Aorta (tissue), 5 donors: ENCODE results near the gene CAPN7. TPM values are rescaled to one million over a fixed set of nuclear protein-coding genes. Genes with fewer than 3 reads are reported as not detected.

Experiments
- ATAC-seq: fragments of 200-7000 bp; cut with Tn5 transposase; one replicate; pipeline ENCODE4 v1.9.1; 2022; ENCODE audit warnings: moderate library complexity; ENCODE audit not compliant: low FRiP score
- DNase-seq, 2 donors: peaks; one replicate each; pipeline ENCODE4 v3.0.0-alpha.2; 2020
- H3K27ac ChIP-seq, 2 donors: one replicate each; pipeline ENCODE4 v1.5.1; 2013; ENCODE audit warnings: low read length in 2 of 2, mild to moderate bottlenecking in 2 of 2, moderate library complexity in 2 of 2, control low read depth in 1 of 2, inconsistent platforms in 1 of 2, low read depth in 1 of 2
- H3K27me3 ChIP-seq, 2 donors: one replicate each; pipeline ENCODE4 v1.6.1; 2013; ENCODE audit warnings: control low read depth in 1 of 2, low read length in 1 of 2, mild to moderate bottlenecking in 1 of 2, moderate library complexity in 1 of 2; ENCODE audit not compliant: insufficient read depth in 2 of 2, control insufficient read depth in 1 of 2
- H3K36me3 ChIP-seq, 2 donors: one replicate each; pipeline ENCODE4 v1.6.1; 2013; ENCODE audit warnings: control low read depth in 1 of 2, low read length in 1 of 2, mild to moderate bottlenecking in 1 of 2; ENCODE audit not compliant: insufficient read depth in 2 of 2, control insufficient read depth in 1 of 2
- H3K4me1 ChIP-seq, 2 donors: one replicate each; pipeline ENCODE4 v1.6.1; 2013; ENCODE audit warnings: low read length in 2 of 2, control low read depth in 1 of 2, mild to moderate bottlenecking in 1 of 2, moderate library complexity in 1 of 2; ENCODE audit not compliant: insufficient read depth in 2 of 2, control insufficient read depth in 1 of 2
- H3K4me3 ChIP-seq, 2 donors: one replicate each; pipeline ENCODE4 v1.5.1; 2013; ENCODE audit warnings: low read length in 2 of 2, control low read depth in 1 of 2, mild to moderate bottlenecking in 1 of 2
- H3K9me3 ChIP-seq: one replicate; pipeline ENCODE4 v1.6.1; 2013; ENCODE audit warnings: mild to moderate bottlenecking, low read length; ENCODE audit not compliant: control insufficient read depth
- WGBS, 2 donors: extraction: QIAGEN DNeasy Blood & Tissue Kit; methylation state at CpG; one replicate each; pipeline ENCODE4 v1.1.7; 2013; 5-methylcytosine and 5-hydroxymethylcytosine counted together
- intact Hi-C, 2 donors: fragments of 100-400 bp; cut with DNase I; formaldehyde crosslinking; loops; one replicate each; pipeline versions ENCODE4 v1.14.2 to v1.15.0; 2022
- polyA plus RNA-seq, 2 donors: library from polyadenylated mRNA; stranded (reverse); fragments of 200-250 nt; gene quantifications; one replicate each; pipeline ENCODE4 v1.2.3, GENCODE V29; 2013
- total RNA-seq, 2 donors: library from RNA; stranded (reverse); fragmentation: NEBNext Ultra II Directional; extraction: Animal tissue kit (Norgen Biotek cat#: 25700); gene quantifications; one replicate each; pipeline ENCODE4 v1.2.1, GENCODE V29; 2021
- donor health status: healthy with polysubstance abuse.
- donor health status: Bipolar disorder and iron deficiency.
- donor health status: DM: no; HTN: no; CAD: no.
- donor health status: DM: no; HTN: no; CAD: no.
- donor health status: DM: yes; HTN: yes; CAD: no.

Gene CAPN7
- total and polyA plus RNA-seq, 4 donors: 14.5 to 54.4 (median 36.1) TPM

DNA sequence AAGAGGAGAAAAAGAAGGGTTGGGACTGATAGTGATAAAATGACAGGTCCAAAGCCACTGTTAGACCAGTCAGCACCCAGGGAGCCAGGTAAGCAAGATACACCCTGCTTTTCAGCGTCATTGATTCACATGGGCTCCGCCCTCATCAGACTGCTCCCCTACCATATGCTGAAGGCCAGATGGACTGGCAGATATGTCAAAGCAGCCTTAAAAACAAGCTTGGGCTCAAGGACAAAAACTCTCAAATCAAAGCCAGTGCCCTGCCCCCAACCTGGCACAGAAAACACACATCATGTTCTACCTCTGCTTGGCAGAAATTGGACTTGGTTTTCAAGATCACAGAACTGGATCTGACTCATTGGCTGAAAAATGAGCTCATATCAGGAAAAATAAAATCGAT is 93.0 kb downstream of the CAPN7 start:
- no peak overlapping the region for H3K4me3 ChIP-seq
- no peaks in the 10 kb centered on the region for H3K36me3 ChIP-seq
- ATAC-seq (no peak), DNase-seq (no peak)
- no peak overlapping the region for H3K27ac ChIP-seq
- no peaks in the 10 kb centered on the region for H3K27me3 ChIP-seq
- no peaks in the 10 kb centered on the region for H3K9me3 ChIP-seq
- intact Hi-C loops: no loop called here
- H3K4me1 ChIP-seq: no peaks in the 10 kb centered on the region
- 61 to 62% methylated on average over 3 of the region's 3 CpGs for WGBS, 2 donors

DNA sequence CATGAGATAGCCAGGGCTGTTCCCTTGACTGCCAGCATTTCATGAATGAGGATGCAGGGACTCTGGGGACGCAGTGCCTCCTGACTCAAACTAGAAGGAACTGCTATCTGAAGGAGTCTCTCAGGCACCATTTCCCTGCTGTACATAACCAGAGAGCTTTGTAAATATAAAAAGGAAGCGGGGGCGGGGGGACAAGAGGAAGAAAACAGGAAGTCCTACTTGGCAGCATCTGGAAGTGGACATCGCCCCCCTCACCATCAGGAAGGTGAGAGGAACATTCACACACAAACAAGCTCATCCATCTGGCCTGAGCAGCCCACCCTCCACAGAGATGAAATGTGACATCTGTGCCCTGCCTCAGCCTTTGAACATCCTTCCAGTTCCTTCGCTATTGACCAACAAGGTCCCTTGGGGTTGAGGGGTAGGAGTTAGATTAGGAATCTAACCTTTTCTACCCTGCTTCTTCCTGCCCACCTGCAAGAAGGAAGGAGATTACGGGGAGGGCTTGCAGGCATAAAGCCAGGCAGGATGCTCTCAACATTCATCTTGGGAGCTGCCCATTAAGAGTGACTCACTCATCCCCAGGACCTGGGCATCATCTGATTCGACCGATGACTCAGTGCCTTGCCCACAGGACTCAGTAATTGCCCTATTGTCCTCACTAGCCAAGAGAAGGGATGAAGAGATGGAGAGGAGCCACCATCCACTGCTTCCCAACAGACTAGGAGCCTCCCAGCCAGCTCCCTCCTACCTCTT is 94.5 kb downstream of the CAPN7 start:
- no peaks in the 10 kb centered on the region for H3K4me1 ChIP-seq
- no peak overlapping the region for H3K27ac ChIP-seq
- H3K9me3 ChIP-seq: no peaks in the 10 kb centered on the region
- H3K27me3 ChIP-seq: no peaks in the 10 kb centered on the region
- WGBS, 2 donors: 71% methylated on average over 8 of the region's 8 CpGs
- no peak for ATAC-seq
- no peak for DNase-seq
- intact Hi-C loops: no loop called here
- H3K36me3 ChIP-seq: no peaks in the 10 kb centered on the region
- no peak overlapping the region for H3K4me3 ChIP-seq

DNA sequence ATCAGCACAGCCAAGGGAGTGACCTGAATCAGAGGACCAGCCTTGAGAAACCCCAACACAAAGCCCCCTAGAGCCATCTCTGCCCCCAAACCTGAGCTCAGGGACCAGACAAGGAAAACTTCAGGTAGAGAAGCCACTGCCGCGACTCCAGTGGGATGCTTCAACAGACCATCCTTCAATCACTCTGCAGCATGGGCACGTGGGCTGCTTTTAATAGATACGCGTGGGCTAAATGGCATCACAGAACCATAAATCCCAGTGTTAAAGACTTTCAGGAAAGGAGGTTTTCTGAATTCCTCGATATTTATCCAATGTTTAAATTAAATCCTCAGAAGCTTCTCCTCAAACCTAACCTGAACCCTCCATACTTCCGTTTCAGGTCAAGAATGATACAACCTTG is 95.7 kb downstream of the CAPN7 start:
- no peaks in the 10 kb centered on the region for H3K36me3 ChIP-seq
- DNase-seq (no peak), ATAC-seq (no peak)
- intact Hi-C loops: no loop called here
- 88 to 94% methylated on average over 7 of the region's 7 CpGs for WGBS, 2 donors
- H3K27me3 ChIP-seq: no peaks in the 10 kb centered on the region
- H3K27ac ChIP-seq: no peak overlapping the region
- H3K9me3 ChIP-seq: no peaks in the 10 kb centered on the region
- H3K4me1 ChIP-seq: no peaks in the 10 kb centered on the region
- H3K4me3 ChIP-seq: no peak overlapping the region

Other genes starting within 250 kb of the CAPN7 start
- gene MRPS25, start 140.9 kb upstream of the CAPN7 start, total RNA-seq: 10 to 100 TPM; 27.5 to 37.6 TPM
- 10 to 100 TPM; 10.8 to 31.8 TPM for gene MRPS25, start 140.9 kb upstream of the CAPN7 start, polyA plus RNA-seq
- 10 to 100 TPM; 32.4 to 39.2 TPM for gene RBSN, start 107.1 kb upstream of the CAPN7 start, total RNA-seq
- 10 to 100 TPM; 12.9 to 13.8 TPM for gene RBSN, start 107.1 kb upstream of the CAPN7 start, polyA plus RNA-seq
- 10 to 100 TPM; 79.9 to 93.1 TPM for gene SH3BP5, start 126.3 kb downstream of the CAPN7 start, total RNA-seq
- gene SH3BP5, start 126.3 kb downstream of the CAPN7 start, polyA plus RNA-seq: 10 to 100 TPM; 26.5 to 62.6 TPM
- gene METTL6, start 221.3 kb downstream of the CAPN7 start, total RNA-seq: 10 to 100 TPM; 13.3 to 16.0 TPM
- gene METTL6, start 221.3 kb downstream of the CAPN7 start, polyA plus RNA-seq: 1 to 10 TPM; 6.7 to 8.3 TPM
- 10 to 100 TPM; 18.2 to 19.4 TPM for gene EAF1, start 221.4 kb downstream of the CAPN7 start, total RNA-seq
- gene EAF1, start 221.4 kb downstream of the CAPN7 start, polyA plus RNA-seq: 10 to 100 TPM in 1 of 2 donors, 1 to 10 TPM in 1; 7.5 to 11.0 TPM